Peyer's patch (tissue), 4 donors: ENCODE measurements around the gene CDH12. TPM values are rescaled to one million over a fixed set of nuclear protein-coding genes. Genes with fewer than 3 reads are reported as not detected.

Experiments used
- DNase-seq, 3 donors: peaks; one replicate each; pipeline ENCODE4 v3.0.0-alpha.2; 2017 to 2019
- H3K27ac ChIP-seq, 4 donors: fragments of 200-600 bp; sonication (generic); one replicate each; pipeline ENCODE4 v1.5.1; 2016 to 2019
- H3K27me3 ChIP-seq, 2 donors: fragments of 200-600 bp; sonication (generic); one replicate each; pipeline ENCODE4 v1.5.1; 2019
- H3K36me3 ChIP-seq, 3 donors: fragments of 200-600 bp; sonication (generic); one replicate each; pipeline ENCODE4 v1.5.1; 2016 to 2019
- H3K4me1 ChIP-seq, 4 donors: fragments of 200-600 bp; sonication (generic); one replicate each; pipeline ENCODE4 v1.5.1; 2016 to 2019
- H3K4me3 ChIP-seq, 4 donors: fragments of 200-600 bp; sonication (generic); 1 replicate in 3 of 4; 2 replicates in 1 of 4; pipeline ENCODE4 v1.5.1; 2016 to 2019; ENCODE audit warnings: mild to moderate bottlenecking in 1 of 4
- H3K9me3 ChIP-seq, 4 donors: fragments of 200-600 bp; sonication (generic); one replicate each; pipeline ENCODE4 v1.5.1; 2016 to 2019; ENCODE audit warnings: mild to moderate bottlenecking in 1 of 4
- CTCF ChIP-seq, 6 experiments: fragments of 450-650 bp in 4 of 6; fragments of 200-600 bp in 2 of 6; sonication (generic) in 1 of 6; IDR thresholded peaks; one replicate each; pipeline ENCODE4 v1.5.1; 2017 to 2019; ENCODE audit warnings: antibody characterized with exemption in 6 of 6, mild to moderate bottlenecking in 3 of 6, moderate library complexity in 1 of 6
- POLR2A ChIP-seq, 2 donors: fragments of 450-650 bp; IDR thresholded peaks; one replicate each; pipeline ENCODE4 v1.5.1; 2017; ENCODE audit warnings: antibody characterized with exemption in 2 of 2, mild to moderate bottlenecking in 2 of 2, moderate library complexity in 2 of 2
- total RNA-seq, 4 donors: library from RNA; depleted of rRNA; stranded (reverse); fragments of >200 nt; gene quantifications; one replicate each; pipeline ENCODE4 v1.1.0, GENCODE V29; 2016

CDH12 gene
- total RNA-seq, 4 donors from 2014 or later = not detected

DNA sequence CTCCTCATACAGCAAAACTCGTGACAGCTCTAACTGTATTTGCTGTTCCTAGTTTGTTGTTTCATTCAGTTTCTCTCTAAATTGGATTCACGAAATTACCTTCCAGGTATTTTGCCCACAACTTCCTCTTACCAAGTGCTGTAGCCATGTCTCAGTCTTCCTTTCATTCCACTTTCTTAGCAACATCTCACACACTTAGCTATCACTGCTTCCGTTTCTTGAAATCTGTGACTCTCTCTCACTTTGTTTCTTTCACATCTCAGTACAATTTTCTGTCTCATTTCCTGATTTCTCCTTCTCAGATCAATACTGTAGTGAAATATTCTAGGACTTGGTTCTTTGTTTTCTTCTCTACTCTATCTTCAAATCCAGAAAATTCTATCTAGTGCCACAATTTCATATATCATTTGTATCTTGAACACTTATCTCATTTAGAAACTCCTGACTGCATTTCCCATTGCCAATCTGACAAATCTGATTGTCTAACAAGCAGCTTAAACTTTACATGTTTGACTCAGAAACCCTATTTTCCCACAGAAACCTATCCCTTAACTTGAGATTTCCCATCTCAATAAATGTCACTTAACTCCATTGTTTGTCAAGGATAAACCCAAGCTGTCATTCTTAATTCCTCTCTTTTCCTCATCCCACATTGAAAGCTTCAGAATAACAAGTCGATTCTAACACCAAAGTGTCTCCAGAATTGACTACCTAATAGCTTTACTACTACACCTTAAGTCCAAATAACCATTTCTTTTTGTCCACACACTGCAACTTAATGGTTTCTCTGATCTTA lies 303.1 kb downstream of the CDH12 start:
- Histone ChIP-seq H3K36me3 (no peaks in the 10 kb centered on the region), H3K4me3 (no peak overlapping the region), H3K4me1 (no peaks in the 10 kb centered on the region), H3K27me3 (no peaks in the 10 kb centered on the region), H3K27ac (no peak overlapping the region), H3K9me3 (no peaks in the 10 kb centered on the region)
- DNase-seq = no peak
- TF ChIP-seq CTCF (IDR thresholded peaks at IDR 0.05) (no peak), POLR2A (IDR thresholded peaks at IDR 0.05) (no peak)

GRCh38 chr5:22542340-22542739 lies 310.8 kb downstream of the CDH12 start:
- Histone ChIP-seq H3K27me3 (no peaks in the 10 kb centered on the region), H3K36me3 (no peaks in the 10 kb centered on the region), H3K9me3 (no peaks in the 10 kb centered on the region), H3K27ac (no peak overlapping the region), H3K4me1 (no peaks in the 10 kb centered on the region), H3K4me3 (no peak overlapping the region)
- TF ChIP-seq POLR2A (IDR thresholded peaks at IDR 0.05) (no peak), CTCF (IDR thresholded peaks at IDR 0.05) (no peak)
- no peak for DNase-seq

- Histone ChIP-seq H3K27me3 (no peaks in the 10 kb centered on the region), H3K4me3 (no peak overlapping the region), H3K4me1 (no peaks in the 10 kb centered on the region), H3K36me3 (no peaks in the 10 kb centered on the region), H3K27ac (no peak overlapping the region), H3K9me3 (no peaks in the 10 kb centered on the region)
- TF ChIP-seq CTCF (IDR thresholded peaks at IDR 0.05) (no peak), POLR2A (IDR thresholded peaks at IDR 0.05) (no peak)
- no peak for DNase-seq
Measured at GRCh38 chr5:22541037-22541436, 312.1 kb downstream of the CDH12 start.

GRCh38 chr5:22539762-22540161 lies 313.4 kb downstream of the CDH12 start:
- H3K4me3 ChIP-seq = no peak overlapping the region
- no peaks in the 10 kb centered on the region for H3K27me3 ChIP-seq

DNA sequence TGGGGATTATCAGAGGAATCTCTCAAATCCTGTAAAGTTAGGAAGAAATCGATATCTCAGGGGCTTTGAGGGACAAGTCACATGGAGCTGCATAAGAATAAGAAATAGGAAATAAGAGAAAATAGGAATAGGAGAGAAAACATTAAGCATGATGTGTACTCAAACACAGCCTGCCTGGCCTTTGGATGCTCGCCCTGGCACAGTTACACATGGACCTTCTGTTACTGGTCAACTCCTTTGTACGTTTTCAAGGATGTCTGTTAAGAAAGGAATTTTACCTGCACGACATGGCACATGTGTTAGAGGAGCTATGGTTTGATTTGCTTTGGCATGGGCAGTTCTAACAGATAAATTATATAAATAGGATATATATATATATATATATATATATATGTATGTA lies 321.2 kb downstream of the CDH12 start:
- Histone ChIP-seq H3K36me3 (no peaks in the 10 kb centered on the region), H3K9me3 (no peaks in the 10 kb centered on the region), H3K4me3 (no peak overlapping the region), H3K27me3 (no peaks in the 10 kb centered on the region), H3K27ac (no peak overlapping the region), H3K4me1 (no peaks in the 10 kb centered on the region)
- TF ChIP-seq CTCF (IDR thresholded peaks at IDR 0.05) (no peak), POLR2A (IDR thresholded peaks at IDR 0.05) (no peak)
- DNase-seq = no peak

More at GRCh38 chr5:22539762-22540161, 313.4 kb downstream of the CDH12 start:
- no peaks in the 10 kb centered on the region for H3K4me1 ChIP-seq
- DNase-seq = no peak
- H3K9me3 ChIP-seq = no peaks in the 10 kb centered on the region
- no peak for TF ChIP-seq CTCF (IDR thresholded peaks at IDR 0.05)
- H3K27ac ChIP-seq = no peak overlapping the region
- H3K36me3 ChIP-seq = no peaks in the 10 kb centered on the region
